HUES48 (cell line): ENCODE data around the gene RABGGTB.
"Not testable (repeated sequence)": the region's sequence is repeated elsewhere in the genome, so short reads cannot be mapped to it uniquely, and the experiment has no call there.

Experiments used
- H3K27ac ChIP-seq: one replicate; pipeline ENCODE4 v1.7.0; 2013; ENCODE audit warnings: low read depth, low read length, inconsistent platforms
- H3K27me3 ChIP-seq: 2 replicates; pipeline ENCODE4 v1.6.1; 2013; ENCODE audit warnings: mild to moderate bottlenecking, low read length; ENCODE audit not compliant: control insufficient read depth, insufficient read depth
- H3K36me3 ChIP-seq: 2 replicates; pipeline ENCODE4 v1.6.1; 2013; ENCODE audit warnings: low read length; ENCODE audit not compliant: control insufficient read depth, insufficient read depth
- H3K4me1 ChIP-seq: 2 replicates; pipeline ENCODE4 v1.6.1; 2013; ENCODE audit warnings: mild to moderate bottlenecking, low read length; ENCODE audit not compliant: control insufficient read depth, insufficient read depth
- H3K4me3 ChIP-seq: 2 replicates; pipeline ENCODE4 v1.5.1; 2013; ENCODE audit warnings: mild to moderate bottlenecking, low read depth, low read length
- H3K9ac ChIP-seq: 2 replicates; pipeline ENCODE4 v1.6.1; 2013; ENCODE audit warnings: mild to moderate bottlenecking, low read depth, low read length, moderate library complexity
- H3K9me3 ChIP-seq: 2 replicates; pipeline ENCODE4 v1.6.1; 2013; ENCODE audit warnings: low read length; ENCODE audit not compliant: control insufficient read depth, insufficient read depth

RABGGTB gene

DNA sequence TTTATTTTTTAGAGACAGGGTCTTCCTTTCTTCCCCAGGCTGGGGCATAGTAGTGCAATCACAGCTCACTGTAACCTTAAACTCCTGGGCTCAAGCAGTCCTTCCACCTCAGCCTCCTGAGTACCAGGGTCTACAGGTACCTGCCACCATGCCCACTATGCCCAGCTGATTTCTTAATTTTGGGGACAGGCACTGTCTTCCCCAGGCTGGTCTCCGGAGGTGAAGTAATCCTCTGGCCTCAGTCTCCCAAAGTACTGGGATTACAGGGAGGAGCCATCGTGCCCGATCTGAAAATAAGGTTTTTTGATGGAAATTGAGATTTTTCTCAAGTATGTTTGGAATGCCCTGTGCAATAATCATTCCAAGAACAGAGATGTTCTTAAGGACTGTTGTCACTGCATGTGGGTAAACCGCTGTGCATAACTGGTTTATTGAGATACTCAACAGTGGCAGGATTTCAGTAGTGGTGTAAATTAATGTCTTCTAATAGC, 9.7 kb downstream of the RABGGTB start:
- no peaks in the 10 kb centered on the region for H3K4me1 ChIP-seq
- no peaks in the 10 kb centered on the region for H3K27me3 ChIP-seq
- H3K4me3 ChIP-seq, result no peak overlapping the region
- H3K36me3 ChIP-seq, result peaks cover 77% of the 10 kb centered on the region
- no peak overlapping the region for H3K27ac ChIP-seq
- no peak overlapping the region for H3K9ac ChIP-seq
- H3K9me3 ChIP-seq, result no peaks in the 10 kb centered on the region

DNA sequence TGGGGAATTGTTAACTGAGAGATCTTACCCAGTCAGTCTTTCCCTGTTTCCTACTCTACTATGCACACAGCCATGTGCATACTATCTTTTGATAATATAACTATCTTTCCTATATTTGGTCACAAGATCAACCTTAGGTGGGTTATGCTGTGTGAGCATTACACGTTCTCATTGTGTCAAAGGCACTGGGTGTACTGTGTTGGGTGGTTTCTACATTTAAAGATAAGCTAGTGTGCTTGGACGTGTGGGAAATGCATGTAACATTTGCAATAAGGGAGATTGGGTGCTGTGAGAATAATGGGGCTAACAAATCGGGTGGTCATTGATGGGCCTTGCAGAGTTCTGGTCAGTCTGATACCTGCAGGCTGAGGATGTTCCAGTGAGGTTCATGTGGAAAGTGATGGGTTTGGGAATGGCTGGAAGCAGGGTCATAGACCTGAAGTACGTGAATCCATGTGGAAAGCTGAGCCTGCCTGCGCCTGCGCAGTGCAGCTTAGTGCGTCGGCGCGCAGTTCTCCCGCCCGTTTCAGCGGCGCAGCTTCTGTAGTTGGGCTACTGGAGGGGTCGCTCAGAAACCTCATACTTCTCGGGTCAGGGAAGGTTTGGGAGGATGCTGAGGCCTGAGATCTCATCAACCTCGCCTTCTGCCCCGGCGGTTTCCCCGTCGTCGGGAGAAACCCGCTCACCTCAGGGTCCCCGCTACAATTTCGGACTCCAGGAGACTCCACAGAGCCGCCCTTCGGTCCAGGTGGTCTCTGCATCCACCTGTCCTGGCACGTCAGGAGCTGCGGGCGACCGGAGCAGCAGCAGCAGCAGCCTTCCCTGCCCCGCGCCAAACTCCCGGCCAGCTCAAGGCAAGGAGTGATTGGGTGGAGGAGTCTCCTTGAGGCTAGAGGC, 10.6 kb downstream of the RABGGTB start, which contains the start of gene MSH4:
TSS of gene MSH4 (plus strand) at position 507 of the 897 bp plus-strand sequence. CDS start at position 611, 104 bp downstream.
- H3K27ac ChIP-seq, result no peak within 1 kb of the TSS
- H3K9ac ChIP-seq, result no peak within 1 kb of the TSS
- no peaks in the 10 kb centered on the region for H3K4me1 ChIP-seq
- no peaks in the 10 kb centered on the region for H3K27me3 ChIP-seq
- H3K9me3 ChIP-seq, result no peaks in the 10 kb centered on the region
- H3K36me3 ChIP-seq, result peaks cover 68% of the 10 kb centered on the region
- H3K4me3 ChIP-seq, result no peak within 1 kb of the TSS

DNA sequence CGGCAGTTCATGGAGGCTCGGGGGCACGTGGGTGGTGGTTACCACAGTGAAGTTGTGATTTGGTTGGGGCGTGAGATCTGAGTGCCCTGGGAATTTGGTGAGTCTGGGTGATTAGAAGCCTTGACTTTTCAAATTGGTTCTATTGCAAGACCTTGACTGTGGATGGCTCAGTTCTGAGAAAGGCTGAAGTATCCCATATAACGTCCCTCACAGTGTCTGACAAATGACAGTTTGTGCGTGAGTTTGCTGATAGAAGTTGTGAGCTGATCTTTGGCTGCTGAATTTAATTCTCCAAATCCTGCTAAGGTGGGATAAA, 11.2 kb downstream of the RABGGTB start:
- Histone ChIP-seq H3K36me3 (peaks cover 62% of the 10 kb centered on the region), H3K4me1 (no peaks in the 10 kb centered on the region), H3K9ac (no peak overlapping the region), H3K4me3 (no peak overlapping the region), H3K27ac (no peak overlapping the region), H3K9me3 (no peaks in the 10 kb centered on the region), H3K27me3 (no peaks in the 10 kb centered on the region)

DNA sequence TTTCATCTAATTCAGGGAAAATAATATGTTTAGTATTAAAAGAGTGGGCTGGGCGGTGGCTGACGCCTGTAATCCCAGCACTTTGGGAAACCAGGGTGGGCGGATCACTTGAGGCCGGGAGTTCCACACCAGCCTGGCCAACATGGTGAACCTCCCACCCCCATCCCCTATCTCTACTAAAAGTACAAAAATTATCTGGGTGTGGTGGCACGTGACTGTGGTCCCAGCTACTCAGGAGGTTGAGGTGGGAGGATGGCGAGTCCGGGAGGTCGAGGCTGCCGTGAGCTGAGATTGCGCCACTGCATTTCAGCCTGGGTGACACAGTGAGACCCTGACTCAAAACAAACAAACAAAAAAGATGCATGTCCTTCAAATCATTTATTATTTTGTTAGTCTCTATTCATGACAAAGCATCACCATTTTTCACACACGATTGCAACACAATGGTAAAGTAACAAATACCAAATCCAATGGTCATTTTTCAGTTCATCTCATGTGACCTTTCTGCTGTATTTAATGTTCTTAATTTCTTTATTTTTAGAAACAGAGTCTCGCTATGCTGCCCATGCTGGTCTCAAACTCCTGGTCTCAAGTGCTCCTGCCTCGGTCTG, 11.7 kb downstream of the RABGGTB start:
- Histone ChIP-seq H3K27ac (no peak overlapping the region), H3K9ac (no peak overlapping the region), H3K27me3 (no peaks in the 10 kb centered on the region), H3K4me3 (no peak overlapping the region), H3K9me3 (no peaks in the 10 kb centered on the region), H3K4me1 (no peaks in the 10 kb centered on the region), H3K36me3 (peaks cover 57% of the 10 kb centered on the region)

DNA sequence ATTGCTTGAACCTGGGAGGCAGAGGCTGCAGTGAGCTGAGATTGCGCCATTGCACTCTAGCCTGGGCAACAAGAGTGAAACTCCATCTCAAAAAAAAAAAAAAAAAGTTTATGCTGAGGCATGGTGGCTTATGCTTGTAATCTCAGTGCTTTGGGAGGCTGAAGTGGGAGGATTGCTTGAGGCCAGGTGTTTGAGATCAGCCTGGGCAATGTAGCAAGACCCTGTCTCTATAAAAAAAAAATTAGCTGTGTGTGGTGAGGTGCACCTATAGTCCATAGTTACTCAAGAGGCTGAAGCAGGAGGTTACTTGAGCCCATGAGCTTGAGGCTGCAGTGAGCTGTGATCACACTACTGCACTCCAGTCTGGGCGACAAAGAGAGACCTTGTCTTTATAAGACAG, 15.4 kb downstream of the RABGGTB start:
- not testable (repeated sequence) for H3K9ac ChIP-seq, H3K4me1 ChIP-seq, H3K9me3 ChIP-seq, H3K27ac ChIP-seq, H3K27me3 ChIP-seq, H3K4me3 ChIP-seq
- peaks cover 20% of the 10 kb centered on the region for H3K36me3 ChIP-seq

DNA sequence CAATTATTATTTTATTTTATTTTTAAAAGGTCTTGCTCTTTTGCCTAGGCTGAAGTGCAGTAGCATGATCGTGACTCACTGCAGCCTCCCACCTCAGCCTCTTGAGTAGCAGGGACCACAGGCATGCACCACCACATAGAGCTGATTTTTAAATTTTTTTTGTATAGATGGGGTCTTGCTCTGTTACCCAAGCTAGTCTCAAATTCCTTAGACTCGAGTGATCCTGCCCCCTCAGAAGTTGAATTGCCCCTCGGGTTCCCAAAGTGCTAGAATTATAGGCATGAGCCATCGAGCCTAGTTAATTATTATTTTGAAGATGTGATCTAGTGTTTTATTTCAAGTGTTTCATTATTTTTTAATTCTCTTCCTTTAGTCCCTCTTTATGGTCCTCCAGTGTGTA, 22.9 kb downstream of the RABGGTB start:
- Histone ChIP-seq H3K27ac (no peak overlapping the region), H3K27me3 (no peaks in the 10 kb centered on the region), H3K36me3 (no peaks in the 10 kb centered on the region), H3K4me3 (no peak overlapping the region), H3K9me3 (no peaks in the 10 kb centered on the region), H3K9ac (no peak overlapping the region), H3K4me1 (no peaks in the 10 kb centered on the region)

DNA sequence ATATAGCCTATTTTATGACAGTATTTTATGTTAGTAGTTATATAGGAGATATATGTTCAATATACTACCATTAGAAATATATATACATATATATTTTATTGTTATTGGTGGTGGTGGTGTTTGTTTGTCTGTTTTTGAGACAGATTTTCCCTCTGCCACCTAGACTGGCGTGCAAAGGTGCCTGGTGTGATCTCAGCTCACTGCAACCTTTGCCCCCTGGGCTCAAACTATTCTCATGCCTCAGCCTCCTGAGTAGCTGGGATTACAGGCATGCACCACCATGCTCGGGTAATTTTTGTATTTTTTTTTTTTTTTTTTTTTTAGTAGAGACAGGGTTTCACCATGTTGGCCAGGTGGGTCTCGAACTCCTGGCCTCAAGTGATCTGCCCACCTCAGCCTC, 24.1 kb downstream of the RABGGTB start:
- H3K27ac ChIP-seq, H3K36me3 ChIP-seq, H3K9me3 ChIP-seq, H3K27me3 ChIP-seq, H3K4me1 ChIP-seq, H3K4me3 ChIP-seq, H3K9ac ChIP-seq: not testable (repeated sequence)

DNA sequence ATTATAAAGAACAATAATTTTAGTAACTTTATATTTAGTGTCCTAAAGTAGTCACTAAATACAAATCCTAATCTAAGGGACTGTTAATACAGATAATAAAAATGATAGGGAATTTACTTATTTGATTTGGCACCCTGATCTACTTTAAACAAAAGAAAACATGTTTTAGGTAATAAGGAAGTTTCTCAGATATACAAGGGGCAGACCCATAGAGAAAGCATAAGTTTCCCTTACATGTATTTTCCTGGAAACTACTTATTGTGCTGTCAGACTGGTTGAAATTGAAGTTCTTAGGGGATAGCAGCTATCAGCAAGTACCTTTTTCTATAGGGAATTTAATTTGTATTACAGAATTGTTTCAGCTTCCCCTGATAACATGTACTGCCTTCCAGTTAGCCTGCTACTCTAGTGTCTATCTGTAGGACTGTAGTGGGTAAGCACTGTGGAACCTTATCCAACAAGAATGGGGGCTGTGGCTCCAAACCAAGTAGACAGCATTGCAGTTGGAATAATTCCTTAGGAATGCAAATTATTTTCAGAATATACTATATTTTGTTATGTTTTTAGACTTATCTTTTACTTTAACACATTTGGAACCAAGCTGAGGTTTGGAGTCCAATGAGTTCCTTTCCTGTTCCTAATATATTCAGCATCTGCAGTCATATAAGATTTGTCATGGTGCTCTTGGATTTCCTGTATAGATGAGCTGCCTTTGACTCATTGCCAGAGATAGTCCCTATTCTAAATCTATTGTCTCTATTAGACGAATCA, 25.3 kb downstream of the RABGGTB start:
- Histone ChIP-seq H3K27ac (no peak overlapping the region), H3K36me3 (no peaks in the 10 kb centered on the region), H3K4me3 (no peak overlapping the region), H3K27me3 (no peaks in the 10 kb centered on the region), H3K9me3 (no peaks in the 10 kb centered on the region), H3K9ac (no peak overlapping the region), H3K4me1 (no peaks in the 10 kb centered on the region)

DNA sequence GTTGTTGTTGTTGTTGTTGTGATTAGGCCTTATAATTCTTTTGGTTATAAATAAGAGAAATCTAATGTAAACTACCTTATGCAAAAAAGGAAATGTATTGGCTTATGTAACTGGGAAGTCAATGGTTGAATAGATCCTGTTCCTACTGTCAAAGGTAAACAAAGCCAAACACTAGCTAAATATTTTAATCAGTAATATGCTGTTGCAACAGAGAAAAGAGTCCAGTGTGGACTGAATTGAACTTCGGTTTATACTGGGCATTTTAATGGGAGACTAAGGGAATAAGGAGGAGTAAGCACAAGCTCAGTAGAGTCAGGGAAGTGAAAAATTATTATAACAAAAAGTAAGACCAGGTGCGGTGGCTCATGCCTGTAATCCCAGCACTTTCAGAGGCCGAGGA, 26.0 kb downstream of the RABGGTB start:
- Histone ChIP-seq H3K27ac (no peak overlapping the region), H3K4me3 (no peak overlapping the region), H3K4me1 (no peaks in the 10 kb centered on the region), H3K9me3 (no peaks in the 10 kb centered on the region), H3K9ac (no peak overlapping the region), H3K27me3 (no peaks in the 10 kb centered on the region), H3K36me3 (no peaks in the 10 kb centered on the region)

DNA sequence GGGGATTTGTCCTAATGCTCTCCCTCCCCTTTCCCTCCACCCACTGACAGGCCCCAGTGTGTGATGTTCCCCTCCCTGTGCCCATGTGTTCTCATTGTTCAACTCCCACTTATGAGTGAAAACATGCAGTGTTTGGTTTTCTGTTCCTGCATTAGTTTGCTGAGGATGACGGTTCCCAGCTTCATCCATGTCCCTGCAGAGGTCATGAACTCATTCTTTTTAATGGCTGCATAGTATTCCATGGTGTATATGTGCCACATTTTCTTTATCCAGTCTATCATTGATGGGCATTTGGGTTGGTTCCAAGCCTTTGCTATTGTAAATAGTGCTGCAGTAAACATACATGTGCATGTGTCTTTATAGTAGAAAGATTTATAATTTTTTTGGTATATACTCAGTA, 37.5 kb downstream of the RABGGTB start:
- H3K4me3 ChIP-seq, H3K9me3 ChIP-seq, H3K9ac ChIP-seq, H3K27me3 ChIP-seq, H3K36me3 ChIP-seq, H3K4me1 ChIP-seq, H3K27ac ChIP-seq: not testable (repeated sequence)
